H1 (cell line): ENCODE data around the gene STK11IP. TPM values are rescaled to one million over a fixed set of nuclear protein-coding genes. Genes with fewer than 3 reads are reported as not detected.

Source experiments
- CTCF ChIA-PET: fragments of 300-600 bp; sonication (Branson Sonifier 250); formaldehyde crosslinking; loops from one replicate; lab custom pipeline; 2021; ENCODE audit not compliant: partially characterized antibody; lab: Charles Lee
- POLR2A ChIA-PET: fragments of 300-600 bp; sonication (Branson Sonifier 250); formaldehyde crosslinking; loops from one replicate; lab custom pipeline; 2021; ENCODE audit warnings: inconsistent platforms; ENCODE audit not compliant: partially characterized antibody; lab: Charles Lee
- DNase-seq, 2 experiments: peaks; one replicate each; pipeline versions ENCODE4 v3.0.0 to v3.0.0-alpha.2; 2010 to 2022; ENCODE audit warnings: low spot score in 2 of 2, low read depth in 1 of 2, mixed read lengths in 1 of 2
- FAIRE-seq: peaks from 2 replicates; lab custom pipeline; 2011; peaks lifted over from hg19 to GRCh38; lab: Jason Lieb, UNC
- H2AFZ ChIP-seq: 2 replicates; pipeline ENCODE4 v1.8.1; 2012; ENCODE audit warnings: low read length, inconsistent platforms
- H2AK5ac ChIP-seq: 2 replicates; pipeline ENCODE4 v1.6.1; 2013; ENCODE audit warnings: low read depth, low read length
- H2BK120ac ChIP-seq: replicated peaks from 2 replicates; pipeline ENCODE3; 2013; ENCODE audit warnings: low read depth, low read length, inconsistent platforms
- H2BK12ac ChIP-seq: 2 replicates; pipeline ENCODE4 v1.6.1; 2013; ENCODE audit warnings: low read depth, low read length
- H2BK15ac ChIP-seq: 2 replicates; pipeline ENCODE4 v1.6.1; 2013; ENCODE audit warnings: low read length
- H2BK20ac ChIP-seq: 2 replicates; pipeline ENCODE4 v1.6.1; 2013; ENCODE audit warnings: low read length
- H2BK5ac ChIP-seq: 2 replicates; pipeline ENCODE4 v1.6.1; 2013; ENCODE audit warnings: low read depth, low read length
- H3K14ac ChIP-seq: 2 replicates; pipeline ENCODE4 v1.6.1; 2013; ENCODE audit warnings: inconsistent platforms; ENCODE audit not compliant: insufficient read length
- H3K18ac ChIP-seq: 2 replicates; pipeline ENCODE4 v1.6.1; 2013; ENCODE audit warnings: low read length; ENCODE audit errors: extremely low read depth
- H3K23ac ChIP-seq: 2 replicates; pipeline ENCODE4 v1.6.1; 2013; ENCODE audit warnings: inconsistent platforms; ENCODE audit not compliant: insufficient read length
- H3K23me2 ChIP-seq: 2 replicates; pipeline ENCODE4 v1.6.1; 2013; ENCODE audit warnings: low read depth, low read length
- H3K27ac ChIP-seq: 2 replicates; pipeline ENCODE4 v1.6.1; 2011; ENCODE audit warnings: low read depth, low read length, inconsistent platforms
- H3K27me3 ChIP-seq, 4 experiments: replicated peaks in 1 of 4; 1 replicate in 1 of 4; 2 replicates in 3 of 4; pipeline versions ENCODE4 v1.6.1 to v1.8.1; 2011 to 2013; ENCODE audit warnings: low read length in 3 of 4, mild to moderate bottlenecking in 3 of 4, inconsistent platforms in 2 of 4, mixed read lengths in 2 of 4, moderate library complexity in 1 of 4; ENCODE audit not compliant: control insufficient read depth in 3 of 4, insufficient read depth in 3 of 4; ENCODE audit errors: extremely low read depth in 1 of 4
- H3K36me3 ChIP-seq, 4 experiments: 2 replicates each; pipeline versions ENCODE4 v1.6.1 to v1.8.1; 2011 to 2013; ENCODE audit warnings: mild to moderate bottlenecking in 4 of 4, low read length in 3 of 4, moderate library complexity in 2 of 4, control low read depth in 1 of 4, inconsistent platforms in 1 of 4; ENCODE audit not compliant: insufficient read depth in 4 of 4, control insufficient read depth in 2 of 4
- H3K4ac ChIP-seq: replicated peaks from 2 replicates; pipeline ENCODE3; 2013; ENCODE audit warnings: low read length, low read depth, mixed read lengths, inconsistent platforms; ENCODE audit not compliant: insufficient read length
- H3K4me1 ChIP-seq, 4 experiments: replicated peaks in 1 of 4; 1 replicate in 1 of 4; 2 replicates in 3 of 4; pipeline versions ENCODE4 v1.6.1 to v1.8.1; 2011 to 2013; ENCODE audit warnings: low read length in 3 of 4, inconsistent platforms in 2 of 4, mixed read lengths in 1 of 4; ENCODE audit not compliant: insufficient read depth in 4 of 4, control insufficient read depth in 3 of 4
- H3K4me2 ChIP-seq, 2 experiments: 2 replicates each; pipeline versions ENCODE4 v1.6.1 to v1.8.1; 2011 to 2013; ENCODE audit warnings: low read depth in 2 of 2, low read length in 2 of 2, control low read depth in 1 of 2, inconsistent platforms in 1 of 2, mild to moderate bottlenecking in 1 of 2; ENCODE audit not compliant: insufficient read depth in 1 of 2
- H3K4me3 ChIP-seq, 4 experiments: fragments of 200-600, 300-600 bp in 1 of 4; sonication (generic), shearing (Covaris generic), sonication (Bioruptor Twin) in 1 of 4; 2 replicates each; pipeline versions ENCODE4 v1.5.1 to v1.8.1; 2011 to 2016; ENCODE audit warnings: low read length in 4 of 4, low read depth in 3 of 4, control low read depth in 2 of 4, inconsistent platforms in 2 of 4, mild to moderate bottlenecking in 2 of 4, mixed read lengths in 1 of 4, moderate library complexity in 1 of 4; ENCODE audit not compliant: insufficient read depth in 2 of 4; ENCODE audit errors: extremely low read depth in 1 of 4
- H3K56ac ChIP-seq: replicated peaks from 2 replicates; pipeline ENCODE3; 2013; ENCODE audit warnings: low read depth, mild to moderate bottlenecking, mixed read lengths, low read length, inconsistent platforms; ENCODE audit not compliant: insufficient read length
- H3K79me1 ChIP-seq: 2 replicates; pipeline ENCODE4 v1.6.1; 2013; ENCODE audit warnings: low read depth, low read length, control low read depth
- H3K79me2 ChIP-seq, 2 experiments: 2 replicates each; pipeline versions ENCODE4 v1.6.1 to v1.8.1; 2012 to 2013; ENCODE audit warnings: low read length in 2 of 2, mild to moderate bottlenecking in 2 of 2, inconsistent platforms in 1 of 2; ENCODE audit not compliant: insufficient read depth in 2 of 2, control insufficient read depth in 1 of 2
- H3K9ac ChIP-seq, 4 experiments: replicated peaks in 1 of 4; 1 replicate in 1 of 4; 2 replicates in 3 of 4; pipeline versions ENCODE4 v1.6.1 to v1.8.1; 2011 to 2013; ENCODE audit warnings: low read depth in 3 of 4, low read length in 3 of 4, control low read depth in 2 of 4, mild to moderate bottlenecking in 2 of 4, moderate library complexity in 2 of 4, inconsistent platforms in 1 of 4; ENCODE audit errors: extremely low read depth in 1 of 4
- H3K9me3 ChIP-seq, 2 experiments: 2 replicates each; pipeline versions ENCODE4 v1.6.1 to v1.8.1; 2012 to 2013; ENCODE audit warnings: mild to moderate bottlenecking in 2 of 2, moderate library complexity in 2 of 2, control low read depth in 1 of 2, inconsistent platforms in 1 of 2, low read depth in 1 of 2, low read length in 1 of 2, mixed read lengths in 1 of 2; ENCODE audit not compliant: insufficient read depth in 2 of 2
- H4K20me1 ChIP-seq, 2 experiments: replicated peaks in 1 of 2; 2 replicates each; pipeline versions ENCODE3 to v1.8.1; 2011 to 2013; ENCODE audit warnings: inconsistent platforms in 2 of 2, low read length in 2 of 2, mild to moderate bottlenecking in 1 of 2; ENCODE audit not compliant: insufficient read depth in 2 of 2, control insufficient read depth in 1 of 2
- H4K5ac ChIP-seq: 2 replicates; pipeline ENCODE4 v1.6.1; 2013; ENCODE audit warnings: low read length, low read depth, mixed read lengths, inconsistent platforms; ENCODE audit not compliant: insufficient read length
- H4K8ac ChIP-seq: 2 replicates; pipeline ENCODE4 v1.8.0; 2013; ENCODE audit warnings: mild to moderate bottlenecking, moderate library complexity, low read length, inconsistent platforms; ENCODE audit not compliant: insufficient read depth; ENCODE audit errors: extremely low read depth
- H4K91ac ChIP-seq: replicated peaks from 2 replicates; pipeline ENCODE3; 2013; ENCODE audit warnings: low read length, mixed read lengths, inconsistent platforms; ENCODE audit not compliant: insufficient read length
- BCL11A ChIP-seq, 2 experiments: IDR thresholded peaks; one replicate each; pipeline ENCODE4 v1.6.1; 2011; ENCODE audit warnings: low read depth in 2 of 2, low read length in 2 of 2, mild to moderate bottlenecking in 2 of 2
- CBX5 ChIP-seq: fragments of 300-800, 300-1000 bp; sonication (generic); IDR thresholded peaks from 2 replicates; pipeline ENCODE4 v1.7.1; 2016; ENCODE audit warnings: antibody characterized with exemption, low read length, low read depth
- CBX8 ChIP-seq: fragments of 300-800, 300-1000 bp; sonication (generic); IDR thresholded peaks from 2 replicates; pipeline ENCODE4 v1.7.1; 2016; ENCODE audit warnings: low read depth, low read length, borderline replicate concordance
- E2F6 ChIP-seq: IDR thresholded peaks from 2 replicates; pipeline ENCODE4 v1.6.1; 2012; ENCODE audit warnings: inconsistent platforms
- EGR1 ChIP-seq: IDR thresholded peaks from 2 replicates; pipeline ENCODE4 v1.6.1; 2011; ENCODE audit warnings: low read depth, low read length, borderline replicate concordance
- EP300 ChIP-seq, 2 experiments: IDR thresholded peaks; 1 replicate in 1 of 2; 2 replicates in 1 of 2; pipeline ENCODE4 v1.6.1; 2011 to 2012; ENCODE audit warnings: low read depth in 2 of 2, low read length in 2 of 2, mild to moderate bottlenecking in 2 of 2, borderline replicate concordance in 1 of 2, inconsistent platforms in 1 of 2, moderate library complexity in 1 of 2
- NRF1 ChIP-seq: IDR thresholded peaks from 2 replicates; pipeline ENCODE4 v1.6.1; 2011; ENCODE audit warnings: mild to moderate bottlenecking, low read depth, low read length, improper control_type of control experiment
- SAP30 ChIP-seq: fragments of 300-600 bp; sonication (generic); IDR thresholded peaks from 2 replicates; pipeline ENCODE4 v1.7.1; 2012; ENCODE audit warnings: low read length, moderate library complexity, mild to moderate bottlenecking, inconsistent platforms; ENCODE audit not compliant: insufficient read depth, insufficient replicate concordance
- SRF ChIP-seq: IDR thresholded peaks from 2 replicates; pipeline ENCODE4 v1.6.1; 2011; ENCODE audit warnings: mild to moderate bottlenecking, low read depth, low read length, moderate library complexity
- USF2 ChIP-seq: IDR thresholded peaks from 2 replicates; pipeline ENCODE4 v1.6.1; 2011; ENCODE audit warnings: low read length, improper control_type of control experiment
- WGBS, 2 experiments: shearing (Covaris generic) in 1 of 2; methylation state at CpG; one replicate each; pipeline versions ENCODE4 v1.1.6 to v1.1.7; 2013 to 2015; ENCODE audit warnings: low lambda C conversion rate in 2 of 2, mixed read lengths in 2 of 2, inconsistent platforms in 1 of 2, low coverage in 1 of 2, missing lambda C conversion rate in 1 of 2; ENCODE audit not compliant: insufficient replicate concordance in 2 of 2, insufficient coverage in 1 of 2, insufficient read length in 1 of 2; ENCODE audit errors: extremely low coverage in 1 of 2, missing lambda C conversion rate in 1 of 2; 5-methylcytosine and 5-hydroxymethylcytosine counted together
- polyA plus RNA-seq, 7 experiments: library from polyadenylated mRNA; depleted of rRNA in 3 of 7; stranded (reverse) in 5 of 7; unstranded in 2 of 7; fragments of >200 nt in 5 of 7; fragments of 200-250 nt in 2 of 7; gene quantifications; 1 replicate in 5 of 7; 2 replicates in 1 of 7; 4 replicates in 1 of 7; pipeline versions ENCODE4 v1.2.1 to v1.2.3, GENCODE V29; 2011 to 2013; ENCODE audit warnings: missing spikeins in 2 of 7, mixed read lengths in 2 of 7
- total RNA-seq: library from RNA; stranded (reverse); fragmentation: NEBNext Ultra II Directional; extraction: Animal tissue kit (Norgen Biotek cat#: 25700); gene quantifications from 2 replicates; pipeline ENCODE4 v1.2.1, GENCODE V29; 2021

STK11IP gene
- total and polyA plus RNA-seq, 2 of the 8 experiments (the other 6 are each of a cell fraction or from before 2014, with no cell fraction given): 18.5 to 29.6 TPM

- no peak overlapping the region for H3K4me2 ChIP-seq
- no peak overlapping the region for H3K14ac ChIP-seq
- no peak overlapping the region for H3K56ac ChIP-seq
- H2BK120ac ChIP-seq: no peak overlapping the region
- ChIA-PET POLR2A (no interaction called here), CTCF (interaction anchor here (1.2 to 18.7 kb wide), 3 partner anchors 22 to 74 kb away, joined by 4 to 356 read pairs (median 11); partner anchors contain the start of gene SLC4A3)
- H3K27ac ChIP-seq: no peak overlapping the region
- no peaks in the 10 kb centered on the region; a peak in 1 of 7 replicates for H3K4me1 ChIP-seq
- no peak overlapping the region for H3K4me3 ChIP-seq
- H3K4ac ChIP-seq: no peak overlapping the region
- H4K91ac ChIP-seq: no peak overlapping the region
- FAIRE-seq: no peak
- no peak overlapping the region for H3K9ac ChIP-seq
- 94% methylated on average over 11 of the region's 11 CpGs; no CpG with 5 or more reads in 1 of the 2 experiments for WGBS, 2 experiments
- H2BK5ac ChIP-seq: no peak overlapping the region
- H3K79me2 ChIP-seq: no peaks in the 10 kb centered on the region
- H3K79me1 ChIP-seq: no peaks in the 10 kb centered on the region; the same call in 1 of the 2 replicates
- H3K9me3 ChIP-seq: no peaks in the 10 kb centered on the region
- peaks cover 0 to 6% (median 0%) of the 10 kb centered on the region in 4 experiments; a peak in 5 of 8 replicates for H3K36me3 ChIP-seq
- no peak overlapping the region for H2BK15ac ChIP-seq
- no peak overlapping the region for H2AK5ac ChIP-seq
- DNase-seq: no peak
- no peak overlapping the region for H4K8ac ChIP-seq
- H3K23ac ChIP-seq: no peak overlapping the region
- H3K27me3 ChIP-seq: no peaks in the 10 kb centered on the region
- H2BK12ac ChIP-seq: no peak overlapping the region
- H4K20me1 ChIP-seq: peaks cover 0 to 3% of the 10 kb centered on the region in 2 experiments
- H2BK20ac ChIP-seq: no peak overlapping the region
- H3K23me2 ChIP-seq: no peaks in the 10 kb centered on the region
- no peak overlapping the region for H3K18ac ChIP-seq
- H2AFZ ChIP-seq: no peak overlapping the region
- H4K5ac ChIP-seq: no peak overlapping the region
- no peak for TF ChIP-seq EGR1
- TF ChIP-seq USF2: no peak
- TF ChIP-seq SRF: no peak
- TF ChIP-seq E2F6: no peak
- no peak for TF ChIP-seq SAP30
- TF ChIP-seq CBX8: no peak
- no peak for TF ChIP-seq CBX5
- TF ChIP-seq BCL11A (IDR thresholded peaks at IDR 0.05; ENCODE audit: low read depth in 2 of 2, low read length in 2 of 2): no peak
- TF ChIP-seq EP300 (IDR thresholded peaks at IDR 0.05; ENCODE audit: borderline replicate concordance in 1 of 2, low read depth in 2 of 2, low read length in 2 of 2): no peak
- TF ChIP-seq NRF1: no peak
Measured at GRCh38 chr2:219614076-219614860, 16.6 kb downstream of the STK11IP start.
